ENCODE data around the gene SPSB1. TPM values are rescaled to one million over a fixed set of nuclear protein-coding genes. Genes with fewer than 3 reads are reported as not detected.

The SPSB1 gene
- total RNA-seq, 1 donor from 2014 or later: 8.9 TPM

Other genes starting within 250 kb of the SPSB1 start
- 0.05 TPM in 1 of 2 replicates, not detected in the other for gene SLC2A5, start 223.3 kb upstream of the SPSB1 start, total RNA-seq
- 2.8 and 3.8 TPM in 2 replicates for gene GPR157, start 163.8 kb upstream of the SPSB1 start, total RNA-seq
- 15.7 TPM in 2 replicates for gene H6PD, start 58.1 kb upstream of the SPSB1 start, total RNA-seq
- 12.5 and 13.5 TPM in 2 replicates for gene SLC25A33, start 246.6 kb downstream of the SPSB1 start, total RNA-seq

Measured in activated T-helper 1 cell treated with anti-CD3 and anti-CD28 coated beads, Interleukin-12 subunit alpha, Interleukin-12 subunit beta, Interleukin-2, Interleukin-4 antibody, amounts not matched to agents 30 ng/mL and 10 ng/mL and 1 ng/mL, durations not matched to agents 14 hours and 24 hours and 36 hours (primary cell).